Stimulated activated CD4-positive, alpha-beta T cell treated with anti-CD3 and anti-CD28 coated beads, Interleukin-4, amount 100 ng/mL, for 4 hours (primary cell): ENCODE data around the gene SLC48A1.
A peak's percentile ranks its signal among the peaks of the same experiment; 100 is the strongest.

ENCODE experiments used
- DNase-seq, 2 experiments: peaks; one replicate each; pipeline ENCODE4 v3.0.0-alpha.2; 2020

Gene SLC48A1

DNA sequence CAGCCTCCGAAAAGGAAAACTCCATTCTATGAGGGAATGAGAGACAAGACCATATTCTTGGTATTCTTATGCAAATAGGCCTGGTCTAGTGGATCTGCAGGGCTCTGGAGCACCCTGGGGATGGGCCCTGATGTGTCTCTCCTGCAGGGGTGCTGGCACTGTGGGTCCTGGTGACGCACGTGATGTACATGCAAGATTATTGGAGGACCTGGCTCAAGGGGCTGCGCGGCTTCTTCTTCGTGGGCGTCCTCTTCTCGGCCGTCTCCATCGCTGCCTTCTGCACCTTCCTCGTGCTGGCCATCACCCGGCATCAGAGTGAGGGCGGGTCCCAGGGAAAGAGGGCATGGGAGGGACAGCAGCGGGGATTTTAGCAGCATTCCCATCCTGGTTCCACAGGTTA lies 5.8 kb downstream of the SLC48A1 start:
- DNase-seq: no peak

DNA sequence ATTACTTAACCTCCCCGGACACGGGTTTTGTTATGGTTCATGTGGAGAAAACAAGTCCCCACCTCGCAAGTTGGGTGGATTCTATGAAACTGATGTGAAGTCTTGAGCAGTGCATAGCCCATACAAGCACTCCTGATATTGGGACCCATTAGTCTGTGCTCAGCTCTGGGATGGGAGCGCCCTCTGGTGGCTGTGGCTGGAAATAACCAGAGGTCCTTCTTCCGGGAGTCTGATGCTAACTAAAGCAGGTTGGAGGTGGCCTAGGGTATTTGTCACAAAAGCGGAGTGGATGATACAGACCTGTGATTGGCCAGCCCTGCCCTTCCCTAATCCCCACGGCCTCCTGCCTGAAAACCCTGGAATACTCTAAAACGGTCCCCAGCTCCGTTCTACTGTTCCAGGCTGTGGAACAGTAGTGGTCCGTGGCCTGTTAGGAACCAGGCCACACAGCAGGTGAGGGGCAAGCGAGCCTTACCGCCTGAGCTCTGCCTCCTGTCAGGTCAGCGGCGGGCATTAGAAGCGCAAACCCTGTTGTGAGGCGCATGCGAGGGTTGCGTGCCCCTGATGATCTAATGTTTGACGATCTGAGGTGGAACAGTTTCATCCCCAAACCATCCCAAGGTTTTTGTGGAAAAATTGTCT lies 6.4 kb downstream of the SLC48A1 start:
- DNase-seq: peak; percentile 87 to 94

DNA sequence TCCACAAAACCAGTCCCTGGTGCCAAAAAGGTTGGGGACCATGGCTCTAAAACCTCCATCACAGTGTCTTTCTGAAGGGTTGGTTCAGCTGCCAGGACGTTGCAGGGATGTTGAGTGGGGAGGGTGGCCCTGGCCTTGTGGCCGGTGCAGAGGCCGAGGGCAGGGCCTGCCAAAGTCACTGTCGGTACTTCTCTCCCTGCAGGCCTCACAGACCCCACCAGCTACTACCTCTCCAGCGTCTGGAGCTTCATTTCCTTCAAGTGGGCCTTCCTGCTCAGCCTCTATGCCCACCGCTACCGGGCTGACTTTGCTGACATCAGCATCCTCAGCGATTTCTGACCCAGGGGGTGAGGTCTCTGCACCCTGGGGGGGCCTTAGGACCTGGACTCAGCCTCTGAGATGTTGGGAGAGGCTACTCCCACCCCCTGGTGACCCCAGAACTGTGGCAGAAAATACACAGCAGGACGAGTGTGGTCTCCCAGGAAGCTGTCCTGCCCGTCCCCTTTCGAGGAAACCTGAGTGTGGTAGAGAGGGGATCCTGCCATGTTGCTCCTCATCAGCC lies 7.0 kb downstream of the SLC48A1 start:
- DNase-seq: no peak

DNA sequence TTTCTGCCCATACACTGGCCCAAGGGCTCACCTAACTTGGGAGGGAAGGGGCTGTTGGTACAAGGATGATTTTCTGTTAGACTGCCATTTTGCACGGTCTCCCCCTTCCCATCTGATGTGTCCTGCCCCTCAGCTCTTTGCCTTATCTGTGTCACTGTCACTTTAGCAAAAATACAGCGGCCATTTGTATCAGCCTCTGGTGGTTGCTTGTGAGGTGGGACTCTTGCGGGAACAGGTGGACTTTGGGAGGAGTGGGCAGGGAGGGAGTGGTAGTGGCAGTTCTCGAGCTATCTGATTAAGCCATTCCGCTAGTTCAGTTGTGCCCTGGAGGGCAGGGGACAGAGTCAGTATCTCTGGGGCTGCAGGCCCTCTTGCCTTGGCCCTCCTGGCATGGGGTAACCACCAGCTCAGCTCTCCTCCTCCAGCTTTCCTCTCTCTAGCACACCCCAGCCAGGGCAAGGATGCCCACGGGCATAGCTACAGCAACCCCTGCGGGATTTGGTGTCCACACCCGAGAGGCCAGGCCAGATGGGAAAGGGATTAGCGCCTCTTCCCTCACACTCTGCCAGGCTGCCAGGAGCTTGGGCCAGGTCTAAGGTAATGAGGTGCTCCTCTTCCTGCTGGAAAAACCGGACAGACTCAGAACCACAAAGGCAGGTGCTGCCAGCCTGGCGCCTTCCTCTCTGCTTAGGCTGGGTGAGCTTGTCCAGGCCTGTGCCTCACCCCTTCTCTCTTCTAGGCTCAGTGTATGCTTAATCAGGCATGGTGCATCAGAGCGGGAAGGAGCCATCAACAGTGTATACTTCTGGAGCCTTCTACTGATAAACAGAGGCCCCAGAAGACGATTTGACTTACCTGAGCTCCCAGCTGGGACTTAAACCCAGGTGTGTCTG lies 8.7 kb downstream of the SLC48A1 start:
- DNase-seq: no peak

DNA sequence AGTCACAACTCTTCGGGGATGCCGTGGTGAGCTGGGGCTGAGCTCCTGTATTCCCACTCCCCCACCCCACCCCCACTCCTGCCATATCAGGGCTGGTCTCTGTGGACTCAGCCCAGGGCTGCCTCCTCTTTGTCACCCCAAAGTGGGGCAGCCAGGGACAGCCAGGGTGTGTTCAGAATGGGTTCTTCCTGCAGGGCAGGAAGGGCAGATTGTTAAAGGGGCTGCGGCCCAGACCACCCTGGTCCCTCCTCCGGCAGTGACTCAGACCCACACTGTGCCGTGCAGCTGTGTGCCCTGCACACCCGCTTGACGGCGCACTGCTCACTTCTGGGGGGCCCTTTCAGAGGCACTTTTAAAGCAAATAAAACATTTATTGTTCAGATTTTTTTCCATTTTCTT lies 9.3 kb downstream of the SLC48A1 start:
- no peak for DNase-seq

DNA sequence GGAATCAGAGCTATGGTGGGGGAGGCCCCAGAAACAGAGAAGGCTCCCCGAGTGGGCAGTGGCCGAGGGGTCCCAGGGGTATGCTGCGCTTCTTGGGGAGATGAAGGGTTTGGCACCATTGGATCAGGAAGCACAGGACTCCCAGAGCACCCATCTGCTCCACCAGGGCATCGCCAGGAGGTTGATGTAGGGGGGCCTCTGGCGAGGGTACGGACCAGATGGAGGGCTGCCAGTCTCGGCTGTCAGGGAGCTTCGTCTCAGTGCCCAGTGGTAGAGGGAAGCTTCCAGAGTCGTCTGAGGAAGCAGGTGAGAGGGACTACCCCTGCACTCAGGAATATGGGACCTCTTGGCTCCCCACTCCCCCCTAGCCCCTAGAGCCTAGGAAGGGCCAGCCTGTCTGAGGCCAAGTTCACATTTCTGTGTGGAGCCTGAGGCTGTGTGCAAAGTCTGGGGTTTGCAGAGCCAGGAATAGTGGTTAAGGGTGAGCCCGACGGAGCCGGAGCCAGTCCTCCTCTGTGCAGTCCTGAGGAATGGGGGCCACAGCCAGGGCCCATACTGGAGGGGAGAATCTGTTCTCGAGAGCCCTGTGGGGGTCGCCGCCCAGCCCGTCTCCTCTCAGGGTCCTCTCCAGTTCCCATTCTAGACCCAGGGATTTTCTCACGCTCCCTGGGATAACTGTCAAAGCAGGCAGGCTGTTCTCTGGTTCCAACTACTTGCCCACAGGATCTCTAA lies 10.2 kb downstream of the SLC48A1 start:
- no peak for DNase-seq

DNA sequence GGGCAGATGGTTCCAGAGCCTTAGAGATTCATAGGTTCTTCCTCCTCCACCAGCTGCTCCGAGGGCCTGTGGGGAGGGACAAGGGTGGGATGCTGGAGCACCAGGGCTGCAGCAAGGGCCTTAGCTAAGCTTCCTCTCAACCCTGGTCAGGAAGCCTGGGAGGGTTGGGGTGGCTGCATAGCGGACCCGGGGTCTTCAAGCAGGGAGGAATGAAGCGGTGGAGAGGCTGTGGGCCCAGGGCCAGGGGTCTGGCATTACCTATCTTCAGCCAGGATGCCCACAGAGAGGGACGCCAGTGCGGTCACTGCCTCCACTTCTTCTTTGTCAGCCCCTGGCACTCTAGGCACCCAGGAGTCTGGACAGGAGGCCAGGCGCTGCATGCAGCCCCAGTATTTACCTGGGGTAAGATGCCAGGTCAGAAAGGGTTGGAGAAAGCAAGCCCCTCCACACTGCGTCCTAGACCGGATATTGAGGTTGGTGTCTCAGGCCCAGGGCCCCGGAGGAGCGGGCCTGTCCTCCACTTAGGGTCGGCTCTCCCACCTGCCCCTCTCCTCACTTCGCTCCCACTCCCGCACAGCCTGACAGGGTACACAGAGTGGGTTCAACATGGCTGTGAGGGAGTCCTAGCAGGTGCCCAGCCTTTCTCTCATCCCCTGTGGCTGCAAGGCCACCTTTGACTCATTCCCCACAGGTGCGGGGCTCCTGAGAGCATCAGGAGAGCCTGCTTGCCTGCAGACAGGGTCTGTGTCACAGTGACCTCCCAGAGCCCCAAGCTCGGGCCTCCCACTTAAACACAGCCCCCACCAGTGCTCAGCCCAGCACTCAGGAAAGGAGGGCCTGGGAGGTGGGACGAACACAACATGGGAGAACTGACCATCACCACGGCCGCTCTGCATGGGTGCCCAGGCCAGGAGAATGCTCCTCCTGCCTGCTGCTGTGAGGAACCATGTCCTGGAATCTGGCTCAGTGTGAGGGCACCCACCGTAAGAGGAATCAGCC lies 11.1 kb downstream of the SLC48A1 start:
- DNase-seq: no peak

DNA sequence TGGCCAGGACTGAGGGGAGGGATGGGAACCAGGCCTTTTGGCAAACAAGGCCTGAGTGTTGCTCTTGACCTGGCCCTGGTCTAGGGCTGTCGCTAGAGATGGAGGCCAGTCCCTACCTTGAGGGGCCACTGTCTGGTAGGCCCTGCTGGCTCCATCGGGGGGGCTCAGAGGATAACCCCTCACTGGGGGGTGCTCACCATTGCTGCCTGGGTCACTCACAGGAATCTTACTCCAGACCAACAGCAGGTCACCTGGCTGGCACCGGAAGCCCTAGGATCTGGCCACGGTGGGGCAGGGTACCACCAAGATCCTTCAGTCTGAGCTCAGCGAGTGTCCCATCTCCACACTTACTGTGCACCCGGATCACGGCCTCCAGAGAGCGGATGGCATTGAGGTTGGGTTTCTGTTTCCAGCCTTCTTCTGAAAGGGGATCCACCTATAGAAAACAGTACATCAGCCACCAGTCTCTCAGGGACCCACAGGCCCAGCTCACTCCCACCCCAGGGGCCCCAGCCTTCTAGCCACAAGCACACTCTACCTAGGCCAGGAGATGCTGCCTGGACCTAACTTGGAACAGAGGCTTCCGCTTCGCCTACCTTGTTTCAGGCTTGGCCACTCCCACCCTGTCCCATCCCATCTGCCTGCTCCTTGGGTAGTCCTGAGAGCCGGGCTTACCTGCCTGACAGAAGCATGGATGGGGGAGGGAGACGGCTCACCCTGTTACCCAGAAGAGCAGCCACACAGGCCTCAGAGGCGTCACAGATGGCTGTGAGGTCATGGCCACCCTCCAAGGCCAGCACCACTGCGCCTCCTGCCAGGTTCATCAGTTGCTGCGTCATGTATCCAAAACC lies 12.2 kb downstream of the SLC48A1 start:
- no peak for DNase-seq

DNA sequence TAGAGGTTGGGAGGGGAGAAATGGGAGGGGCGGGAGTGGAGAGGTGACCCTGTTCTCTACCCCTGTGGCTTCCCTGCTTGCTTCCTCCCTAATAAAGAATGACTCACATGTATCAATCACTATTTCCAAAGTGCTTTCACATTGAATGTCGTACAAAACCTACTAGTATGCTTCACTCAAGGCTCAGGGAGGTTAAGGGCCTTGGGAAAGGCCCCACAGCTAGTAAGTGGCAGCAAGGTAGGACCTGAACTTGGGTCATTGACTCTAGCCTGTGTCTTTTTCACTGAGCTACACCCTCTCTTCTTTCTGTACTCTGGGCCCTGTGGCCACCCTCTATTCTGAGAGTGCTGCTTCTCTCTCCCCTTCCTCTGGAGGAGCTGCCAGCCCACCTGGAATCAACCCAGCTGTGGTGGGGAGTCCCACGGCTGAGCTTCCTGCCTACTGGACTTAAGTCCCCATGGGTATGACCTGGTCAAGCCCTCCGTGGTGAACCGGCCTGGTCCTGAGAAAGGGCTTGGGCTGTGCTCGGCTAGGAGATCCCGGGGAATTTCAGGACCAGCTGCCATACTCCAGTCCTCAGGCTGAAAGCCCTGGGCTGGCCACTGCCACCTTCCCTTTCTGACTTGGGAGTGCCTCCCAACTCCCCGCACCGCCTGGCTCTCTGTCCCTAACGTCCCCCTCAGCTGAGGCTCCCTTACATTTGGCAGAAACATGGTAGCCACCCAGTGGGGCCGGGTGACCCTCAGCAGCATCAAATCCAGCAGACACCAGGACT lies 13.0 kb downstream of the SLC48A1 start:
- DNase-seq: no peak

DNA sequence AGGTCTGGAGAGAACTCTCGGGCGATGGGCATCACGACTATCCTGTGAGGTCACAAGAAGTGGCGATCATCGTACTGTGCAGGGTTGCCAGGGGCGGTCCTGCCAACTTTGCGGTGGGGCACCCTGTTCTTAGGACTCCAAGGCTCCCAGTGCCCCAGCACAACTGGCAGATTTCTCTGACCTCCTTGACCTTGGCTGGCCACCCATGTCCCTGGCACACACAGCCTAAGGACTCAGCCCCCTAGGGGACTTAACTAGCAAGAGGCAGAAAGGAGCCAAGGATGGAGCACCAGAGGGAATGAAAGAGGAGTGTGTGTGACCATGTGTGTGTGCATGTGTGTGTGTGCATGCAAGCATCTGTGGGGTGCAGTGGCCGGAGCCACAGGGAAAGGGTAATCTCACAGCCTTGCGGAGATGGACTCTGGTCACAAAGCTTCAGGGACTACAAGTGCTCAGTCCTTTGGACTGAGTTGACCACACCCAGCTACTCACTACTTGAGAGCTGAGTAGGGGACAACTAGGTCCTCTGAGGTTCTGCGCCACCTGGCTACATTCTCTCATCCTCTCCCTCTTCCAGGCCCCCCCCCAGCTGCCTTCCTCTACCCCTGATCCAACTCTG lies 13.7 kb downstream of the SLC48A1 start:
- no peak for DNase-seq

DNA sequence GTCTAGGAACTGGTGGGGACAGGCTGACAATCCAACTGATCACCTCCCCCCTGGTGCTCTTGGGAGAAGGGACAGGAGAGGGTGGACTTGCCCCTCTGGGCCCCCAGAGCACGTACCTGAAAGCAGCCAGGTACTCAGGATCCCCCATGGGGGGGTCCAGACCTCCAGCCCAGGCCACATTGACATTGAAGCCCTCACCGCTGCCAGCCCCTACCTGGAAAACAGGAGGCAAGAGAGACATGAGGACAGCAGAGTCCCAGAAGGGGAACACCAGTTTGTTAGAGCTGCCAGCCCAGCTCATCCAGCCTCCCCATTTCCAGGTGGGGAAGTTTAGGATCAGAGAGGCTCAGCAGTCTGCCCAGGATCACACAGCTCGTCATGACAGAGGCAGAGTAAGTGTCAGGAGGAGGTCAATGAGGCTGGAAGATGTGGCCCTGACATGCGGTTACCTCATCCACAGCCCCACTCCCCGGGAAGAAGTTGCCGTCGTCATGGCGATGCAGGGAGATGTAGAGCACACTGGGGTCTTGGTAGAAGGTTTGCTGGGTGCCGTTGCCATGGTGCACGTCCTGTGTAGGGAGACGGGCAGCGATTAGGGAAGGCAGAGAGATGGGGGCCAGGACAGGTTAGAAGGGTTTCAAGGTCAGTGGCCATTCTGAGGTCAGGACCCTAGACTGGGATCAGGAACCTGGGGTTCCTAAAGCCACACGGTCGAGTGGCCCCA lies 14.7 kb downstream of the SLC48A1 start:
- no peak for DNase-seq

DNA sequence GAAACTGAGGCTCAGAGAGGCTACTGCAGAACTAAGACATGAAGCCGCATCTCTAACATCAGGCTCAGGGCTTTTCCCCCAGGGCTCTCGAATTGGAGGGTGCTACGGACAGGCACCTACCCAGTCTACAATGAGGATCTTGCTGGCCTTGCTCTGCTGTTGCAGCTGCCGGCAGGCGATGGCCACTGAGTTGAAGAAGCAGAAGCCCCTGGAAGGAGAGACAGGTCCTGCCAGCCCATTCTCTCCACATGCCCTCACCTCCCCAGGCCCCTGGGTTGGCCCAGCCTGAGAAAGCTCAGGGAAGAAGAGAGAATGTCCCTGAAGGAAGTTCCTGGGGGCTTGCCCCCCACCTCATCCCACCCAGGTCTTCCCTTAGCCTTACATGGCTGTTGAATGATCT lies 16.1 kb downstream of the SLC48A1 start:
- no peak for DNase-seq

DNA sequence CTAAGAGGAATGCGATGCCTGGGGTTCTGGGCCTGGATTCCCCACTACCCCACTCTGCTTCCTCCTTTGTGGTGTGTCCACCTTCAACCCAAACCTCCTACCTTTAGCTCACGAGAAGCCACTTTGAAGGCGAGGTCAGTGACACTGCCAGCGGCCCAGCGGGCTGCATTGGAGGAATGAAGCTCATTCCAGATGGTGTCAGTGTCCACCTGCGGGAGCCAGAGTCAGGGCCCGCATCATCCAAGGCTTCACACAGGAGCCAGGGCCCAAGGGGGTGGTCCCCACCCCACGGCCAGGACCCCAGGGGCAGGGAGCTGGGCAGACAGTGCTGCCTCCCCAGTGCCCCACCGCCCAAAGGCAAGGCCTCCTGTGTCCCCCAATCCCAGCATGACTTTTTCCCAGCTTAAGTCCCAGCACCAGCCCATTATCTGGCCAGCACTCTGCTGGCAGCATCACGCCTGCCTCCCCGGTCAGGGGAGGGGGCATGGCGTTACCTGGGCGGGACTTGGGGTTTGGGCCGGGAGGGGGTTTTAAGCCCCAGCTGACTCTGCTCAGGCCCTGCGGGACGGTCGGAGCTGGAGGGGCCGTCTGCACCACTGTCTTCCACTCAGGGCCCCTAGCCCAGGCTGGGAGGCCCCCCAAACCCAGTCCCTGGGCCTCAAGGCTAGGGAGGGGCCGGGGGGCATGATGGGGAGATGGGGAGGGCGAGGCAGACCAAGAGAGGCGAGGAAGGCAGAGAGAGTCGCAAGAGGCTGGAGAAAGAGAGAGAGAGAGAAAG lies 16.9 kb downstream of the SLC48A1 start:
- DNase-seq: no peak

DNA sequence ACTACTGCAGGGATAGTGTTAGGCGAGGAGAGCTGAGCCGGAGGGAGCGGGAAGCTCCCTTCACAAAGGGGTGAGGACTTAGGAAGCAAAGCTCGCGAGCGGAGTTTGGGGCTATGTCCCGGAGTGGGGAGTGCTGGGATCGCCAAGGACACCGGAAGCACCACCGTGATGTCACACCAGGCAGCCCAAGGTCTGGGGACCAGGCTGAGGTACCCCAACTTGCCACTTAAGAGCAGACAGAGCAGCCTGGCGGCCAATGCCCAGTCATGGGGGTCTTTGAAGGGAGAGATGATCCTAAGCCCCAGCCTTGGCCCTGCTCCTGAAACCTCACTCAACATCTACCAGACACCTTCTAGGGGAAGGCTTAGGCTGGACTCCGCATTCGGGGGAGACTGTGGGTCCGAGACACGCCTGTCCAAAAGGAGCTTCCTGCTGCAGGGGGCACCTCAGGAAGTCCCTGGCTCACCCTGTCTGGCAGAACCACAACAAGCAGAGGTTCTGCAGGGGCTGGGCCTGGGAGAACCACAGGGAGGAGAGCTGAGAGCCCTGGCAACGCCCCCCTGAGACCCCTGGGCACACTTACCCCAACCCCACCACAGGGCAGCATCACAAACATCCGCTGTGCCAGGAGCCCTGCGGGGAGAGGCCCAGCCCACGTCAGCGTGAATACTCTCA lies 17.8 kb downstream of the SLC48A1 start:
- no peak for DNase-seq

DNA sequence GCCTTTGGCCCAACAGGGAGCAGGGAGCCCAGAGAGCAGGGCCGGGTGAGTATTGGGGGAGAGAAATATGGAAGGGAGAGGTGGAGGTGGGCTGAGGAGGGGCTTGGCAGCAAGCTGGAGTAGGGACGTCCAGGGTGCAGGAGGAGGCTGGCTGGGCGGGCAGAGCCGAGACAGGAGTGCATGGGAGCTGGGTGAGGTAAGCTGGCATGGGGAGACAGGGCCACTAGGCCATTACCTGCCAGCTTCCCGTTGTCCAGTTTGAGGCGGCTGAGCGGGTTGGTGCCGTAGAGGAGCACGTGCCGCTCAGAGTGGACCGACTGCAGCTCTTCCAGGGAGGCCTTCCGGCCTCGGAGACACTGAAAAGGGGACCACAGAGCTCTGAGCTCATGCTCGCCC lies 18.3 kb downstream of the SLC48A1 start:
- no peak for DNase-seq

DNA sequence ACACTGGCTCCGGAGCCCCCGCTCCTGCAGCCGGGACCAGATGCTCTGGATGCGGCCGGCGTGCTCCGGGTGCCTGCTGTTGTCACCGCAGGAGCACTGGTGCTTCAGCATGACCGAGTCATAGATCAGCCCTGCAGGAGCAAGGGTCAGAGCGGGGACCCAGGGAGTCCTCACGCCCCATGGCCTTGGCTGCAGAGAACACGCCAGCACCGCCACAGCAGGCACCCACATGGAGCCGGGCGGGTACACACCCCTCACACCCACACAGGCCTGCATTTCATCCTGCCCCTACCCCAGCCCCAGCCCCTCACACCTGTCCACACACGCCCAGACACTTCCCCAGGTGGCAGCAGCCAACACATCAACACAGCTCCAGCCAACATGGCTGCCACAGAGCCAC lies 18.8 kb downstream of the SLC48A1 start:
- DNase-seq: no peak

DNA sequence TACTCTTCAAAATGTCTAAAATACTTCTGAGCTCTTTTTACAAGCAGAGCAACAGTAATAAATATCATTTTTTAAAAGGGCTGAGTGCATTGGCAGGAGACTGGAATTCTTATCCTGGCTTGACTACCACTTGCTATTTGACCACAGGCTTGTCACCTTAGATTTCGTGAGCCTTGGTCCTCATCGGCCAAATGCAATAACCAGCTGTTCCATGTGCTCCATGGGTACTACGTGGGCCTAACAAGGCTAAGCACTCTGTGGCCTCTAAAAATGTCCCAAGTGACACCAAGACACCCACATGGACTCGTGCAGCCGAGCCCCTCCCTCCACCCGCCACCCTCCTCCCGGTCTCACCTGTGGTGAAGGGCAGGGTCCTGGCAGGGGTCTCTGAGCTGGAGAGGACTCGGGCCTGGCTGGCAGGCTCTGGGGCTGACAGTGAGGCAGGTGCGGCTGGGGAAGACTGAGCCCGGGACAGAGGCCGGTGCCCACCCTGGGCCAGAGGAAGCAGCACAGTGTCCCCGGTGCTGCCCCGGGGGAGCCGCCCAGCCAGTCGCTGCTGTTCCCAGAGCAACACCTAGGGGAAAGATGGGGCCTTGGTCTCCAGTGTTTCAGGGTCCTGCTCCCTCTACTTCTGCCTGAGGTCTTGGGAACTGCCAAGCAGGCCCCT lies 20.1 kb downstream of the SLC48A1 start:
- DNase-seq: no peak
